RPMI8226 (cell line): ENCODE results near the gene IL22RA2.

Experiments
- DNase-seq: peaks from one replicate; pipeline ENCODE4 v3.0.0-alpha.2; 2015

The IL22RA2 gene

DNA sequence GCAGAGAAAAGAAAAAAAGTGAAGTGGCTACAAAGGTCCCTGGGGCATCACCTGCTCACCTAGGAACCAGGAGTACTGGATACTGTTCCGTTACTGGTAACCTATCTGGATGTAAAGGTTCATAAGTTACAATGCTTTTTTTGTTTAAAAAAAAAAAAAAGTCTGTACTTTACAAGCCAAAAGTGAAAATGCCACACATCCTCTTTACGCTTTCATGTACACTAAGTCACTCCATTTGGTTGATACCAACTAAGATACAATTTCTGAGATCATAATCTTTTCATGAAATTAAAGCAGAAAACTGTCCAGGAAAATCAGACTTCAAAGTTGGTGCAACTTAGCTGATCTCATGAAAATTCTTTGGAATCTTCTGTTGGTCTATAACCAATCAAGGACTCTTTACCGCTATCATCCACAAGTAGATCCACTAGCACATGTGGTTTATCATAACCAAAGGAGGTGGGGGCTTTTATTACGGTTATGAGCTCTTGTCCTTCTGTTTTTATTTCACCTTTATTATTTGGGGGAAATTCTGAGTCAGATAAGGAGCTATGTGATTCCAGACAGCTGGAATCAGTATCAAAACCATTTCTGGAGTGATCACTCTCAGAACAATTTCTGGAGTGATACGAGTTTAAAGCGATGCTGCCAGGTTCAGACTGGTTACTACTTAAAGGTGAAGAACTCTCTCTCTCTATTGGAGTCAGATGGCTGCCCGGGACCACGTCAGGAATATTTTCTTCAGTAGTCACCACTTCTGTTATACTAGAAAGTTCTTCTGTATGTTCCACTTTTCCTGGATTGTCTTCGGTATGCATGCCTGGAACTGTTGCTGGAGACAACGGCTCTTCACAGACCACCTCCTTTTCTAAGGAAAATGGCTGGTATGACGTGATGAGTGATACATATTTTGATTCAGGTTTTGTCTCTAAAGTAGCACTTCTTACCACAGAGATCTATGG lies 24.5 kb upstream of the IL22RA2 start:
- DNase-seq = no peak

GRCh38 chr6:137193256-137194070 lies 20.0 kb upstream of the IL22RA2 start:
- no peak for DNase-seq

GRCh38 chr6:137192821-137193220 lies 19.4 kb upstream of the IL22RA2 start:
- no peak for DNase-seq

- no peak for DNase-seq
Measured at GRCh38 chr6:137191670-137192069, 18.2 kb upstream of the IL22RA2 start.

DNA sequence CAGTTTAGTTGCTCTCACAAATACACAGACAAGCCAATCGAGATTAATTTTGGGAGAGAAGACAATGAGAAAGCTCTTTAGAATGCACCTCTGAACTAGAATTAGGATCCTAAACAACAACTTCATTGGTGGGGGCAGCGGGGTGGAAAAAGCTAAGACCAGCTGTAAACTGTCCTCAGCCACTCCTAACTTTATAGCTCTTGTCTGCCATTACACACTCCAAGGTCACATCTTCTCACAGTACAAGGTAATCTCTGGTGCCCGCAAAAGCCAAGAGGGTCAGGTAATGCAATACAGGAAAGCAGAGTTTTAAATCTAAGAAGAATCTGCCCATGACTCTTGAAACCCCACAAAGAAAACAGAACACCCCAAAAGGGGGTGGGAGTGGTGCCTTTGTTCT lies 17.8 kb upstream of the IL22RA2 start:
- no peak for DNase-seq

- DNase-seq = no peak
Measured at GRCh38 chr6:137190583-137191094, 17.2 kb upstream of the IL22RA2 start.

DNA sequence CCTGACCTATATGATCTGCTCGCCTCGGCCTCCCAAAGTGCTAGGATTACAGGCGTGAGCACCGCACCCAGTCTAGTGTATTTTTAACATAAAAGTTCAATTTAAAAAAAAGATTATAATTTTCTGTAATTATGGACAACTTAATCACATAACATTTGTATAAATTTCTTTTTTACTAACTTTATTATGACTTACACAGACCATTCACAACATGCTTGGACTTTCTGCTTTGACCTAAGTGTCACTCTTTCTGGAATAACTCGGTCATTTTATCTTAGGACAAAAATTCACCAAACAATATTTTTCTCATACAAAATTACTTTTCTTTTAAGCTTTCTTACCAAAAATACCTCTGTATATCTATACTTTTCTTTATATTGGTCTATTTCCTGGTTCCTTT lies 15.4 kb upstream of the IL22RA2 start:
- DNase-seq = peak; percentile 11

DNA sequence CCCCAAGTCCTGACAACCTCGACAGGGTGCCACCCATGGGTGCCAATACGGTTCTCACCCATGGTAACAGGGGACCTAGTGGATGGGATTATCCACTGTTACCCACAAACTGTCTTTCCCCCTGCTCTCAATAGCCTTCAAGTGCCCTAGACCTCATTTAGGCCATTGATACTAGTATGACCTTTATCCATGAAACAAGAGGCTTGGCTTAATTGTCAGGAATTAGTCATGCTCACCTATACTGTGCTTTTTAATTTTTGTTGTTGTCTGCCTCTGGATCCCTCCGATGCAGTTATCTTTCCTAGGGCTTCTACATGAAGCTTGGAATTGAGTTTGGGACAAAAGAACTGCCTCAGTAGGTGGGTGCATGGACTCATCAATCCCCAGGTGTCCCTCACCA lies 11.8 kb upstream of the IL22RA2 start:
- DNase-seq = no peak

DNA sequence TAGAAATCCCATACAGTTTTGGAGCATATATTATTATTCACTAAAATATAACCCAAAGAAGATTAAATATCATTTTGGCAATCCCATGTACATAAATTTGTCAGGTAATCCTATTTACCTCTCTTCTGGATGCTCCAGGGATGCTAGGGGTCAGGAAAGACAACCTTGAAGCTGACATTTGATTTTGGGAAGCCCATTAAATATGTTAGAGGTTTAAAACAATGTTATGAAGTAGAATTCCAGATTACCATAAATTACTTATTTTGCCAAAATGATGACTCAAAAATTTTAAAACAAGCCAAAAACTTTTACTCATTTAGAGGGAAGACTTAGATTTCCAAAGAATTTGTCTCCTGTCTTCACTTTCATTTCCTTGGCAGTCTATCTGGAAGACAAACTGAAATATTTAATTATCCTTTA lies 9.2 kb upstream of the IL22RA2 start:
- DNase-seq = no peak

DNA sequence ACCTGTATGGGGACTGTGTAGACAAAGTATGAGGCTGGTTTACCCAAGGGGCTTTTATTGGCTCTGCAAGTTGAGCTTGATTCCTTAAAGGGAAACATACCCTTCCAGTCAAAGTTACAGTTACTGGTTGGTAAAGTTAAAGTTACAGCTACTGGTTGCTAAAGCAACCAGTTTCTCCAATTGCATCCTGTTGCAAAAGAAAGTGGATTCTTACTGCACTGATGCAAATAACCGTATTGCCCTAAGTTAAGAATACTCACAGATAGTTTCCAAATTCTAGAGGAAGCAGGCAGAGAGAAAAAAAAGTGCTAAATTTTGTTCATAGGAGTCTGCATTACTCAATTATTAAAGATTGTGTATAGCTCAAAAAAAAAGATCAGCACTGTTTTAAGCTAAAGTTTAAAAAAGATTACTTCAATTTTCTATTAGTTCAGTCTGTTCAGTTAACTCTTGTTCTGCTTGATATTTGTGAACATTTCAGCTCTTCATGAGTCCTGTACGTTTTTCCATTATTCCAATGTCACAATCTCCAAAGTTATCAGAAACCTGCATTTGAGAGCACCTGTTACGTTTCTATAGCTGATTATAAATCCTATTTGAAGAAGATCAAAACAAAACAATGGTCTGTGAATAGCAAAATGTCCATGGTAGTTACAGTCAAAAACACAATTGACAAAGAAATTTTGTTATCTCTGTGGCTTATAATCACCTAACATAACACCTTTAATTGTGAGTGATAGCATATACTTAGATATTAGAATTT lies 8.6 kb upstream of the IL22RA2 start:
- no peak for DNase-seq

- no peak for DNase-seq
Measured at GRCh38 chr6:137177611-137178010, 4.2 kb upstream of the IL22RA2 start.

DNA sequence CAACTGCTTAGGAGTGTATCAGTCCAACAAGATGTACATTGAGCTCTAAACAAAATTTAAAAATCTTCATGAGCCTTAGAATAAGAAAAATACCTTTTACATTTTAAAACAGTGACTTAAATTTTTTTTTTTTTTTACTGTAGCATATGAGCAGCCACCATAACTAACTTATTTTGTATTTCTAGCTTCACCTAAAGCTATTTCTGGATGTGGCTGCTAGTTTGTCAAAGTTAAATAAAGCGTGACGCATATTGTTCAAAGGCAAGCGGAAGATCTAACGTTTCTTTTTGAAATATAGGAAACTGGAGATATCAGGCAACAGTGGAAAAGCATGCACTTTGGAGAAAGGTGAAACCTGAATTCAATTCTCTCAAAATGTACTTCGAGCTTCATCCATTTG lies 3.3 kb upstream of the IL22RA2 start:
- DNase-seq = no peak

GRCh38 chr6:137175868-137176245 lies 2.4 kb upstream of the IL22RA2 start:
- no peak for DNase-seq

GRCh38 chr6:137175157-137175867 lies 1.9 kb upstream of the IL22RA2 start:
- DNase-seq = no peak

DNA sequence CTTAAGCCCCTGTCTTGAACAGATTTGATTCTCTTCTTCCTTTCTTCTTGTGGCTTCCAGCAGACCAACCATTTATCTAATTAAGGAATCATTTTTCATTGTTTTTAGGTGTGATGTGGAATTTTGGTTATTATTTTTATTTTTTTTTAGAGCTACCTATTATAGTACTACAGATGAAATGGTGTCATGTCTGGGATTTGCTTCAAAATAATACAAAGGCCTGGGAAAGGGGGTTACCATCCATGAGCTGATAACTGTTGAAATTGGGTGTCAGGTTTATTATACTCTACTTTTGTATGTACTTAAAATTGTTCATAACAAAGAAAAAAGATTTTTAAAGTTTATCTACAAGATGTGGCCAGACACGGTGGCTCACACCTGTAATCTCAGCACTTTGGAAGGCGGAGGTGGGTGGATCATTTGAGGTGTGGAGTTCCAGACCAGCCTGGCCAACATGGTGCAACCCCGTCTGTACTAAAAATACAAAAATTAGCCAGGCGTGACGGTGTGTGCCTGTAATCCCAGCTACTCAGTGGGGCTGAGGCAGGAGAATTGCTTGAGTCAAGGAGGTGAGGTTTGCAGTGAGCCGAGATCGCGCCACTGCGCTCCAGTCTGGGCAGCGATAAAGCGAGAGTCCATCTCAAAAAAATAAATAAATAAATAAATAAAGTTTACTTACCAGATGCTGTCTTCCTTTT lies 561 bp downstream of the IL22RA2 start:
- DNase-seq = no peak

DNA sequence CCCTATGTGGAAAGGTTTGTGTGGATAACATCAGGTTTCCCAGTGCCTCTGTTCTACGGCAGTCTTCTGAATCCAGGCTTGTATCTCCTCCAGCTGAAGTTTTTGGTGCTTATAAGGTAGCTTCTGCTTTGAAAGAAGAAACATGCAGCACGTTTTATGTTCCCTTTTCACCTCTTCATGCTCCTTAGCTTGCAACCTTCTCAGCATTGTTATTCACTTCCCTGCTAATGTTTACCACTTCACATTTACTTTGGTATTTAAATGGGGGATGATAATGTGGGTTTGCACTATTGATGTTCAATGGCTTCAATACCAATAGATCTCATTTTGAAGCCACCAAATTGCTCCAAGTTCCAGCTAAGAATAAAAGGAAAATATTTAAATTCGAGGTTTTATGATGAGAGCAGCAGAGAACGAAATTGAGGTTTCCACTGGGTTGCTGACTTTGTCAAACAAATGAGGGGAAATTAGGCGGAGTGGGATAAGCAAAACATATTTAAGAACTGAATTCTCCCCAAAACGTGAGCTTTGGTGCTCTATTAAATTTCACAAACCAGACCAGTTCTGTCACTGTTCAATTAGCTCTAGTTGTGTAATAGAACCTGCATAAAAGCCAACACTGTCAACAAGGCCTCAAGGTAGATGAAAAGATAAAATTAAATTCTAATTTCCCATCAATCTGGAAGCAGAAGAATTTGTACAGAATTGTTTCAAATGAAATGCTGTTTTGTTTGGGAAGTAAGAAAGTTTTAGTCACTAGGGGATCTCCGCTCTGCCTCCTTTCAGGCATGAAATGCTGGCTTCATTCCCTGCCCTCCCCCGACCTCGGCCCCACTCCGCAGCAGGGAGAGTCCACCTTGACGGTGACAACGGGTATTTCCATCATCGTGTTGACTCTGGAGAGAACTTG lies 1.4 kb downstream of the IL22RA2 start:
- DNase-seq = no peak

- no peak for DNase-seq
Measured at GRCh38 chr6:137171053-137171374, 2.4 kb downstream of the IL22RA2 start.

- no peak for DNase-seq
Measured at GRCh38 chr6:137170266-137171052, 3.0 kb downstream of the IL22RA2 start.

DNA sequence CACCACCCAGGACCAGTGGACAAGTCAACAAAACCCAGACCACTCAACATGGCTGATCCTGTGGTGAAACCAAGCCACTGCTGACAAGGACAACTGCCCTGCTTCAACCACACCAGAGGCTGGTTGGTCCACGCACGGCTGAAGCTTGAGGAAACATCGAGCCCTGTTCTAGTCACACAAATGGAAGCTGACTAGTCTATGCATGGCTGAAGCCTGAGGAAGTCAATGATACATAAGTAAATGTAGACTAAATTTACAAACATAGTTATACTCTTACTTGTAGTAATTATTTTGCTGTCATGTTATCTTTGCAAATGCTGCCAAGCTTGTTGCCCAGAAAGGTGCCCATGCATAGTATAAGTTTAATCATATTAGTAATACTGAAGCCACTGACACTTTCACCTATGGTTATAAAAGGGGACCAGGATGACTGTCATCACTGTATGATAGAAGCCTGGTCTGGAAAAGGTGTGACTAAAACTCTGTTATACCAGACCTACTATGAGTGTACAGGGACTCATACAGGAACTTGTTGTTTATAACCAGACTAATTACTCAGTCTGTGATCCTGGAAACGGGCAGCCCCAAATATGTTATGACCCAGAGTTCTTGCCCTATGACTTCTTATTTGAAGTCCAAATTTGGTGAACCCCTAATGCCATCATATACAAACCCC lies 5.6 kb downstream of the IL22RA2 start:
- no peak for DNase-seq
